Measurements from ENCODE around the gene B4GALNT4.

The B4GALNT4 gene

DNA sequence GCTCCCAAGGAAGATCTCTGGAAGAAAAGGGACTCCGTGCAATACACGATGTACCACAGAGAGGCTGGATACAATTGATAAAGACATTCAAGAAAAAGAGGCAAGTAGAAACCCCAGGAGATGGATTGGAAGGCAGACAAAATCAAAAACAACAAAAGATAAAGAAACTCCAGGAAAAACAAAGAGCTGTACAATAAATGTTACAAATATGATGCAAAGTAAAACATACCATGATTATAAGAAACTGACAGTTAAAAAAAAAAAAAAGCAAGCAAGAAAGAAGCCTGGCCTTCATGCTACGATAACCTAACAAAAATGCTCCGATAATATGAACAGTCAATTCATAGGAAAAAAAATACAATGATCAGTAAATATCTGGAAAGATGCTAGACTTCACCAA, 56.0 kb downstream of the B4GALNT4 start:
- DNase-seq: no peak

DNA sequence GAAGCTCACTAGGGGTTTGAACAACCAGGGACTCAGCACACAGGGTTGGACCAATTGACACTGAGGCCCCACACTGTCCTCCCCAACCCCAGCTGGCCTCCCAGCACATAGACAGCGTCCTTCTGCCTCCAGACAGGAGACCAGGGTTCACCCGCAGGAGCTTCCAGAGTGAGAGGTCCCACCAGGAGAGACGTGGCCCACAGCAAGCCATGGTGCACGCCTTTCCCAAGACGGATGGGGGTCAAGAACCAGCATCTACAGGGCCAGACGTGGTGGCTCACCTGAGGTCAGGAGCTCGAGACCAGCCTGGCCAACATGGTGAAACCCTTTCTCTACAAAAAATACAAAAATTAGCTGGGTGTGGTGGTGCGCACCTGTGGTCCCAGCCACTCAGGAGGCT, 57.6 kb downstream of the B4GALNT4 start:
- no peak for DNase-seq

DNA sequence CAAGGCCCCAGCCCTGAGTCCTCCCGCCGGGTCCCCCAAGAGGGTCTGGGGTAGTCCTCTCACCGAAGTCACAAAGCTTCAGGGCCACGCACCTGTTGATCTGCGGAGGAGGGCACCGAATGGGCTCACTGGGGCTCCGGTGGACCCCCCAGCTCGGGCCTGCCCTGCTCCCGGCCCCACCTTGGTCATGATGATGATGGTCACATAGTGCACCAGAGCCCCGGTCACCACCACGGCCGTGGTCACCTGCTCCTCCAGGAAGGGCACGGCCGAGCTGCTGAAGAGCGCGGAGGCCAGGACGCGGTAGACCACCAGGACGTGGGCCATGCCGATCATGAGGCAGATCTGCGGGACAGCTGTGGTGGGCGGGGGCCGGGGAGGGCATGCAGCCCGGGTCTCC, 59.0 kb downstream of the B4GALNT4 start:
- DNase-seq: no peak

DNA sequence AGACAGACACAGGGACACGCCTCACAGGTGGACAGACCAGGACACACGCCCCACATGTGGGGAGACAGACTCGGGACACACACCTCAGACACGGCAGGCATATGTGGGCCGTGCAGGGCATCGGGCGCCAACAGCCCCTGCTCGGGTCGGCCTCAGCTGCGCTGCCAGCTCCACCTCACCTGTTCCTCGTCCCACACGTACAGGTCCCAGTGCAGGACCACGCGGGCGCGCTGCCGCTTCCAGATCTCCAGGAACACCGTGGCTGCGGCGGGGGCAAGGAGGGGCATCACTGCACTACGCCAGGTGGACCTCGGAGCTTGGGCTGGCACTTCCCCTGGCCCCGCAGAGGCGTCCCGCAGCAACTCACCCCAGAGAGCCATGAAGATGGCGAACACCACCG, 60.1 kb downstream of the B4GALNT4 start:
- DNase-seq: no peak

DNA sequence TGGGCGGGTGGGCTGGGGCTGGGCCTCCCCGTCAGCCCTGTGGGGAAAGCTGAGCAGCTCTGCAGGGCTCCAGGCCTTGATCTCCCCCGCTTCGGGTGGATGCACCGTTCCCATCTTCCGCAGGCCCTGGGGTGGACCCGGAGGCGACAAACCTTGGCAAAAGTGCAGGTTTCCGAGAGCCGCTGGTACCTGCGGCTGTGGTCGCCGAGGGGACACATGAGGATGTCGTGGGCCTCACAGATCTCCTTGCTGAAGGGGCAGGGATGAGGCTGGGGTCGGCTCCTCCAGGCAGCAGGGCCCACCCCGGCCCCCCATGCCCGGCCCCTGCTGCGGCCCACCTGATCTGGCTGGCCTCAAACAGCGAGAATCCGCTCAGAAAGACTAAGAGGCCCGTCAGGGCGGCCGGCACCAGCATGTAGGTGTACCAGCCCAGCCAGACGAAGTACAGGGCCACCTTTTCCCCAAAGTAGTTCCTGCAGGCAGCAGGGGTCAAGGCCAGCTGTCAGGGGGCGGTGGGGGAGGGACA, 60.7 kb downstream of the B4GALNT4 start:
- DNase-seq: no peak
